Measurements from ENCODE around the gene MPDZ. TPM values are rescaled to one million over a fixed set of nuclear protein-coding genes. Genes with fewer than 3 reads are reported as not detected.

MPDZ gene
- total RNA-seq, 1 donor from 2014 or later: 14.0 TPM

DNA sequence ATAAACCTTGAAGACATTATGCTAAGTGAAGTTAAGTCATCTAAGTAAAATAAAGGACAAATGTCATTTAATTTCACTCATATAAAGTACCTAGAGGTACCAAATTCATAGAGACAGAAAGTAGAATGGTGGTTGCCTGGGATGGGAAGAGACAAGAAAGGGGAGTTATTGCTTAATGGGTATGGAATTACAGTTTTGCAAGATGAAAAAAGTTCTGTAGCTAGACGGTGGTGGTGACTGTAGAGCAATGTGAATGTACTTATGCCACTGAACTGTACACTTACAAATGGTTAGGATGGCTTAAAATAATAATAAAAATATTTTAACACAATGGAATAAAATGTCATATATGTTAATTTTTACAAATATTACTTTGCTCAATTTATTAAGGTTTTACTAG lies 128.0 kb downstream of the MPDZ start:
- no peak for DNase-seq (ENCODE audit: low read depth)
- H3K4me3 ChIP-seq (ENCODE audit: low read depth, low read length): no peak overlapping the region
- FAIRE-seq: no peak
- no peaks in the 10 kb centered on the region for H3K36me3 ChIP-seq (ENCODE audit: control insufficient read depth, insufficient read depth, low read length)
- H3K27me3 ChIP-seq (ENCODE audit: control insufficient read depth, insufficient read depth, low read length): no peaks in the 10 kb centered on the region
- TF ChIP-seq, protein P1, sequence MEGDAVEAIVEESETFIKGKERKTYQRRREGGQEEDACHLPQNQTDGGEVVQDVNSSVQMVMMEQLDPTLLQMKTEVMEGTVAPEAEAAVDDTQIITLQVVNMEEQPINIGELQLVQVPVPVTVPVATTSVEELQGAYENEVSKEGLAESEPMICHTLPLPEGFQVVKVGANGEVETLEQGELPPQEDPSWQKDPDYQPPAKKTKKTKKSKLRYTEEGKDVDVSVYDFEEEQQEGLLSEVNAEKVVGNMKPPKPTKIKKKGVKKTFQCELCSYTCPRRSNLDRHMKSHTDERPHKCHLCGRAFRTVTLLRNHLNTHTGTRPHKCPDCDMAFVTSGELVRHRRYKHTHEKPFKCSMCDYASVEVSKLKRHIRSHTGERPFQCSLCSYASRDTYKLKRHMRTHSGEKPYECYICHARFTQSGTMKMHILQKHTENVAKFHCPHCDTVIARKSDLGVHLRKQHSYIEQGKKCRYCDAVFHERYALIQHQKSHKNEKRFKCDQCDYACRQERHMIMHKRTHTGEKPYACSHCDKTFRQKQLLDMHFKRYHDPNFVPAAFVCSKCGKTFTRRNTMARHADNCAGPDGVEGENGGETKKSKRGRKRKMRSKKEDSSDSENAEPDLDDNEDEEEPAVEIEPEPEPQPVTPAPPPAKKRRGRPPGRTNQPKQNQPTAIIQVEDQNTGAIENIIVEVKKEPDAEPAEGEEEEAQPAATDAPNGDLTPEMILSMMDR (IDR thresholded peaks at IDR 0.05; ENCODE audit: insufficient read depth, low read length, severe bottlenecking): no peak

DNA sequence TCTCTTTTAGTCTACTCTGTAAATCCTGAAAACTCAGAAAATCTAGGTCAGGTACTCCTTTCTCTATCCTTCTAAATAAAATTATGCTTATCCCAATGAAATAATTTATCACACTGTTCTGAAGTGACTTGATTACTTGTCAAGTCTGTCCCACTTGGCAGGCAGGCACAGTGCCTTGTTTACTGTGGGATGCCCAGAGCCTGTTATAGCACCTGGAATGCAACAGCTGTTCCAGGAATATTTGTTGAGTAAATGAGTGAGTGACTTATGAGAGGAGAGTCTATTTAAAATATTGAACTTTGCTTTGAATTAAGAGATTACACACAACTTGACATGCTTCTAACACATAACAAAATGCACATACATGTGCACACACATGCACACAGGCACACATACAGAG lies 130.0 kb downstream of the MPDZ start:
- H3K27me3 ChIP-seq (ENCODE audit: control insufficient read depth, insufficient read depth, low read length): no peaks in the 10 kb centered on the region
- H3K4me3 ChIP-seq (ENCODE audit: low read depth, low read length): no peak overlapping the region
- FAIRE-seq: no peak
- no peaks in the 10 kb centered on the region for H3K36me3 ChIP-seq (ENCODE audit: control insufficient read depth, insufficient read depth, low read length)
- TF ChIP-seq, protein P1 (IDR thresholded peaks at IDR 0.05; ENCODE audit: insufficient read depth, low read length, severe bottlenecking): no peak
- no peak for DNase-seq (ENCODE audit: low read depth)

DNA sequence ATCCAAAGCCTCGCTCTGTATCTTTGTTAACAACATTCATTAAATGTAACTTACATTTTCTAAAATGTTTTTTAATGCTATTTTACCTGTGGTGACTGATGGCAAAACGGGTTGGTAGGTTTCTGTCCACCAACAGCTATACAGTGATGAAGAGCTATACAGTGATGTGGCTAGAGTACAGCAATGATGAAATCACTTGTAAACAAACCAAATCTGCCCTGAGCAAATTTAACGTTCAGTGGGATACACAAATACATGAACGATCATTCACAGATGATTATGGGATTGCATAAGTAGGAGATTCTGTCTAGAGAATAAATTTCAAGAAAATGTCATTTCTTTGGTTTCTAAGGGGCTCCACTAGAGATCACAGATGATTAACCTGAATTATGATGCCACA lies 132.7 kb downstream of the MPDZ start:
- DNase-seq (ENCODE audit: low read depth): peak; percentile 57
- FAIRE-seq: no peak
- TF ChIP-seq, protein P1 (IDR thresholded peaks at IDR 0.05; ENCODE audit: insufficient read depth, low read length, severe bottlenecking): no peak

DNA sequence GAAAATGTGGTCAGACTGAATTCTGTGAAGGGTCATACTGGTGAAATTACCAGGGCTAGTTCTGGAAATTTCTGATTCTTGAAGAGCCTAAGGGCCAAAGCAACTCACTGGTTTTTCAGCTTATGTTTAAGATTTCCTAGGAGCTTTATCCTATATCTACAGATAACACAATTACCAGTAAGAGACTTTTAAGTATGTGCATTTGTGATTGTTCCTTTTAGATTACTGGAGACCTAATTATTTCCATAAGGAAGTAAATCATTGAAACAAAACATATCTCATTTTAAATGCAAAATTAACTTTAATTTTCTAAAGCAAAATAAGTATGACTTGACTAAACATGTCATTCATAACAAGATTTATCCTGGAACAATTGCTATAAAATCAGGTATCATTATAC lies 134.2 kb downstream of the MPDZ start:
- DNase-seq (ENCODE audit: low read depth) (no peak), FAIRE-seq (no peak)

More for the DNA sequence above, 132.7 kb downstream of the MPDZ start:
- H3K36me3 ChIP-seq (ENCODE audit: control insufficient read depth, insufficient read depth, low read length): no peaks in the 10 kb centered on the region
- no peaks in the 10 kb centered on the region for H3K27me3 ChIP-seq (ENCODE audit: control insufficient read depth, insufficient read depth, low read length)
- no peak overlapping the region for H3K4me3 ChIP-seq (ENCODE audit: low read depth, low read length)

DNA sequence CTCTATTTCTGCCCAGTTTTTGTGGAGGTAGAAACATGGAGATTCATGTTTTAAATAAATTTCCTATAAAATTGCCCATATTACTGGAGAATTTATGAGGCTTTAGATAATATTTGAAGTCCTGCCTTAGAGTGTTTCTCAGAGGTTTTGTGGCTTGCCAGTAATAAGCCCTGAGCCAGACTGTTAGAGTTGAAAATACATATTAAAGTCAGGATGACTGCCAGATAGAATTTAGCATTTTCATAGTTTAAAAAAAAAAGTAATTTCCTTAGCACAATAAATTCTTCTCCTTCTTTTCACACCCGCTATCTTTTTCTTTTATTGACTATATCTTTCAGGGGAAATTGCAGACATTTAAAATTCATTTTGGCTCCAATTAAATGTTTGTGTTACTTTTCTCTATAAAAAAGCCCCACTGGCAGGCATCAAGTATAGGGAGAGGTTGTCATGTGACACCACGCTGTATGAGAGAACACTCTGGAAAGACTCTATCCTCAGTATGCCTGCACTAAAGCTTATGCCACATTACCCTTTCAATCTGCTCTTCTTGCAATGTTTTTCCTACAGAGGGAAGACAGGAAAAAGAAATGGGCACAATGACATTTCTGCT lies 135.2 kb downstream of the MPDZ start:
- FAIRE-seq: no peak
- TF ChIP-seq, protein P1 (IDR thresholded peaks at IDR 0.05; ENCODE audit: insufficient read depth, low read length, severe bottlenecking): no peak
- DNase-seq (ENCODE audit: low read depth): no peak
- H3K36me3 ChIP-seq (ENCODE audit: control insufficient read depth, insufficient read depth, low read length): no peaks in the 10 kb centered on the region
- no peak overlapping the region for H3K4me3 ChIP-seq (ENCODE audit: low read depth, low read length)
- no peaks in the 10 kb centered on the region for H3K27me3 ChIP-seq (ENCODE audit: control insufficient read depth, insufficient read depth, low read length)

More for the DNA sequence above, 134.2 kb downstream of the MPDZ start:
- Histone ChIP-seq H3K36me3 (ENCODE audit: control insufficient read depth, insufficient read depth, low read length) (no peaks in the 10 kb centered on the region), H3K4me3 (ENCODE audit: low read depth, low read length) (no peak overlapping the region), H3K27me3 (ENCODE audit: control insufficient read depth, insufficient read depth, low read length) (no peaks in the 10 kb centered on the region)
- TF ChIP-seq, protein P1 (IDR thresholded peaks at IDR 0.05; ENCODE audit: insufficient read depth, low read length, severe bottlenecking): no peak

DNA sequence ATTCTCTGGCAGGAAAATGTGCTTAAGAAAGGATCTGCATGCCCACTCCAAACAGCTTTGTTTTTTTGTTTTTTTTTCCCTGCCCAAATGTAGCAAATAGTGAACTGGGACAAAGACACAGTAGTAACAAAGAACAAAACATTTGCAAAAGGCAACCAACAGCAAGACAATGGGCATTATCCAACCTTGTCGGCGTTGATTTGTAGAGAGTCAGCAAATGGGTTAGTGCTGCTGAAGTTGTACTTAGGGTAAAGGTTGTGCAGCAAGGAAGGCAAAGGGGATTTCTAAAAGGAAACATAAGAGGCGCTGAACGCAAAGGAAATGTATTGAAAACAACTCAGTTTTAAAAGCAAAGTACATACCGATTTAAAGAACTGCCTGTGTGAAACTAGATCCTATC lies 136.2 kb downstream of the MPDZ start:
- Histone ChIP-seq H3K36me3 (ENCODE audit: control insufficient read depth, insufficient read depth, low read length) (no peaks in the 10 kb centered on the region), H3K4me3 (ENCODE audit: low read depth, low read length) (no peak overlapping the region), H3K27me3 (ENCODE audit: control insufficient read depth, insufficient read depth, low read length) (no peaks in the 10 kb centered on the region)
- no peak for DNase-seq (ENCODE audit: low read depth)
- TF ChIP-seq, protein P1 (IDR thresholded peaks at IDR 0.05; ENCODE audit: insufficient read depth, low read length, severe bottlenecking): no peak
- no peak for FAIRE-seq
